Adrenal gland (tissue), 12 donors: ENCODE data around the gene SAAL1. TPM values are rescaled to one million over a fixed set of nuclear protein-coding genes. Genes with fewer than 3 reads are reported as not detected.

Experiments
- DNase-seq, 7 donors: peaks; one replicate each; pipeline ENCODE4 v3.0.0-alpha.2; 2019 to 2020
- H3K27ac ChIP-seq, 5 donors: fragments of 200-600 bp; sonication (generic) in 4 of 5; 1 replicate in 3 of 5; 2 replicates in 2 of 5; pipeline versions ENCODE4 v1.5.1 to v1.8.0; 2016 to 2020; ENCODE audit warnings: mild to moderate bottlenecking in 1 of 5
- H3K27me3 ChIP-seq: fragments of 200-600 bp; 2 replicates; pipeline ENCODE4 v1.8.0; 2021
- H3K36me3 ChIP-seq, 2 donors: fragments of 200-600 bp; replicated peaks in 1 of 2; 1 replicate in 1 of 2; 2 replicates in 1 of 2; pipeline versions ENCODE4 v1.5.1 to v1.8.0; 2018 to 2022
- H3K4me1 ChIP-seq, 2 donors: fragments of 200-600 bp; replicated peaks in 1 of 2; 1 replicate in 1 of 2; 2 replicates in 1 of 2; pipeline versions ENCODE4 v1.5.1 to v1.8.0; 2018 to 2021
- H3K4me3 ChIP-seq, 4 donors: fragments of 200-600 bp; sonication (generic) in 3 of 4; one replicate each; pipeline ENCODE4 v1.5.1; 2016 to 2018
- H3K9me3 ChIP-seq, 3 donors: fragments of 200-600 bp; sonication (generic) in 1 of 3; replicated peaks in 1 of 3; 1 replicate in 2 of 3; 2 replicates in 1 of 3; pipeline versions ENCODE4 v1.5.1 to v1.8.0; 2016 to 2021
- POLR2A ChIP-seq, 2 donors: fragments of 450-650 bp; IDR thresholded peaks; one replicate each; pipeline ENCODE4 v1.6.1; 2017; ENCODE audit warnings: antibody characterized with exemption in 2 of 2, mild to moderate bottlenecking in 2 of 2, moderate library complexity in 1 of 2
- WGBS, 4 donors: extraction: QIAGEN DNeasy Blood & Tissue Kit in 2 of 4; methylation state at CpG; one replicate each; pipeline versions ENCODE4 v1.1.5 to v1.1.7; 2013 to 2017; 5-methylcytosine and 5-hydroxymethylcytosine counted together
- intact Hi-C, 2 donors: fragments of 100-400 bp; cut with DNase I; formaldehyde crosslinking; loops; one replicate each; pipeline versions ENCODE4 v1.14.1 to v1.15.0; 2022 to 2023
- polyA plus RNA-seq, 3 donors: library from polyadenylated mRNA; stranded (reverse); fragments of 200-250 nt in 2 of 3; fragments of 350-450 nt in 1 of 3; fragmentation: Illumina TruSeq in 1 of 3; extraction: RNeasy Lipid Tissue Mini Kit (QIAGEN cat#74804) in 1 of 3; gene quantifications; one replicate each; pipeline ENCODE4 v1.2.3, GENCODE V29; 2013 to 2014
- total RNA-seq, 9 donors: library from RNA; depleted of rRNA in 4 of 9; stranded (reverse); fragments of >200 nt in 4 of 9; fragments of 120-200 nt in 1 of 9; fragmentation: NEBNext Ultra II Directional in 1 of 9; extraction: Animal tissue kit (Norgen Biotek cat#: 25700) in 1 of 9; gene quantifications; one replicate each; pipeline versions ENCODE4 v1.1.0 to v1.2.4, GENCODE V29; 2013 to 2023
- TF ChIP-seq, protein P1 (sequence below), 6 experiments: fragments of 450-650 bp in 4 of 6; fragments of 200-600 bp in 2 of 6; sonication (generic) in 1 of 6; IDR thresholded peaks; 1 replicate in 5 of 6; 2 replicates in 1 of 6; pipeline versions ENCODE4 v1.5.1 to v1.8.0; 2016 to 2021; ENCODE audit warnings: antibody characterized with exemption in 6 of 6, mild to moderate bottlenecking in 2 of 6, moderate library complexity in 1 of 6
- donor health status: healthy with polysubstance abuse.
- donor health status: Bipolar disorder and iron deficiency.
- donor health status: DM: yes; HTN: yes; CAD: no.
- donor health status: DM: no; HTN: no; CAD: no.
- donor health status: DM: no; HTN: no; CAD: no.
- donor health status: DM: yes; HTN: yes; CAD: no.

Gene SAAL1
- total and polyA plus RNA-seq, 12 donors: 3.7 to 15.9 (median 10.4) TPM

DNA sequence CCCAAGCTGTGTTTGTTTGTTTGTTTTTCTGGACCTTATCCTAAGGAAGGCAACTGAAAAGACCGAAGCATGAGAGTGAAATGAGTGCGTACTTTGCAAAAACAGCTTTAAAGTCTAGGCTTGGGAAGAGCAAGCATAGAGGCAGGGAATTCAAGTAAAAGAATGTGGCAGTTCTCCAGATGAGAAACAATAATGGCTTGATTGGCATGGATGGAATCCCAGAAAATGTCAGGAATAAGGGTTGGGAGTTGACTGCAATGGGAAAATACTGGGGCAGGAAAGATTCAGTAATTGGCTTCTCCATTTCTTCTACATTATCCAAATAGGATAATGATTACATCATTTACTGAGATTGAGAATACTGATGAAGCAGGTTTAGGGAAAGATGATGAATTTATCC lies 17.5 kb downstream of the SAAL1 start:
- Histone ChIP-seq H3K27me3 (no peaks in the 10 kb centered on the region), H3K4me1 (no peaks in the 10 kb centered on the region), H3K27ac (no peak overlapping the region), H3K36me3 (peaks cover 0 to 29% of the 10 kb centered on the region in 2 donors), H3K4me3 (no peak overlapping the region), H3K9me3 (no peaks in the 10 kb centered on the region)
- intact Hi-C loops: no loop called here
- DNase-seq: no peak
- TF ChIP-seq POLR2A (IDR thresholded peaks at IDR 0.05): no peak
- TF ChIP-seq, protein P1, sequence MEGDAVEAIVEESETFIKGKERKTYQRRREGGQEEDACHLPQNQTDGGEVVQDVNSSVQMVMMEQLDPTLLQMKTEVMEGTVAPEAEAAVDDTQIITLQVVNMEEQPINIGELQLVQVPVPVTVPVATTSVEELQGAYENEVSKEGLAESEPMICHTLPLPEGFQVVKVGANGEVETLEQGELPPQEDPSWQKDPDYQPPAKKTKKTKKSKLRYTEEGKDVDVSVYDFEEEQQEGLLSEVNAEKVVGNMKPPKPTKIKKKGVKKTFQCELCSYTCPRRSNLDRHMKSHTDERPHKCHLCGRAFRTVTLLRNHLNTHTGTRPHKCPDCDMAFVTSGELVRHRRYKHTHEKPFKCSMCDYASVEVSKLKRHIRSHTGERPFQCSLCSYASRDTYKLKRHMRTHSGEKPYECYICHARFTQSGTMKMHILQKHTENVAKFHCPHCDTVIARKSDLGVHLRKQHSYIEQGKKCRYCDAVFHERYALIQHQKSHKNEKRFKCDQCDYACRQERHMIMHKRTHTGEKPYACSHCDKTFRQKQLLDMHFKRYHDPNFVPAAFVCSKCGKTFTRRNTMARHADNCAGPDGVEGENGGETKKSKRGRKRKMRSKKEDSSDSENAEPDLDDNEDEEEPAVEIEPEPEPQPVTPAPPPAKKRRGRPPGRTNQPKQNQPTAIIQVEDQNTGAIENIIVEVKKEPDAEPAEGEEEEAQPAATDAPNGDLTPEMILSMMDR (IDR thresholded peaks at IDR 0.05): no peak
- WGBS, 4 donors: 92 to 100% (median 97%) methylated on average over 2 of the region's 2 CpGs

DNA sequence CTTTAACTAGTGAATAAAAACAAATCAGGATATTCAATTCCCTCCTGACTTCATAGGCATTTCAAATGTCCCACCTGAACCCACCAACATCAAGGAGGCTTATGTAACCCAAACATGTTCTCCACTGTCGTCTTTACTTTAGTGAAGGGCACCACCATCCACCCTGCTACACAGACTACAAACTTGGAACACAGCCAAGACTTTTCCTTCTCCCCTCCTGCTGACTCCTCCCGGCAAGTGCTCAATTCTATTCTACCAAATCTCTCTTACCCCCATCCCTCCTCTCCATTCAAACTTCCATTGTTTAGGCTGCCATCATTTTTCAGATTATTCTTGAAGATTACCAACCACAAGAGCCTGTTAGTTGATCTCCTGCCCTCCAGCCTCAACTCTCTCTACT lies 24.3 kb downstream of the SAAL1 start:
- 72 to 81% (median 75%) methylated on average over 2 of the region's 2 CpGs for WGBS, 4 donors
- TF ChIP-seq, protein P1 (IDR thresholded peaks at IDR 0.05): no peak
- no peak for TF ChIP-seq POLR2A (IDR thresholded peaks at IDR 0.05)
- DNase-seq: no peak
- no peak overlapping the region for H3K4me3 ChIP-seq
- intact Hi-C loops: no loop called here
- no peaks in the 10 kb centered on the region for H3K9me3 ChIP-seq
- H3K4me1 ChIP-seq: no peaks in the 10 kb centered on the region
- H3K27ac ChIP-seq: no peak overlapping the region
- H3K27me3 ChIP-seq: no peaks in the 10 kb centered on the region
- peaks cover 0 to 11% of the 10 kb centered on the region in 2 donors for H3K36me3 ChIP-seq

DNA sequence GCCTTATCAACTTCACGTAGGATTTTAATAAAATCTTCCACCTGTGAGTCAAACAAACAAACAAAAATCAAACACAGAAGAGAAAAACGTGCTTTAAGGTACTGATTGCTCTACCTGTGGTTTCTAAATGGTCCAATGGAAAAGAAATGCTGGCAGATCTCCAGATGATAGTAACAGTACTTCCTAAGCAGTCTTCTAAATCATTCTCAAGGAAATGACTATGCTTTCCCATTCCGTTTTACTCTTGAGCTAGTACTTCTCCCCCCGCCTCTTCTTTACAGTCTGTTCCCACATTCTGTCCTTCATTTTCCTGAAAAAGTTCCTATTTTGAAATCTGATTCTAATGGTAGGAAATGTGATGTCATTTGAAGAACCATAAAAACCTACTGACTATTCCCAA lies 25.4 kb downstream of the SAAL1 start:
- TF ChIP-seq POLR2A (IDR thresholded peaks at IDR 0.05): no peak
- H3K9me3 ChIP-seq: no peaks in the 10 kb centered on the region
- no peaks in the 10 kb centered on the region for H3K4me1 ChIP-seq
- H3K36me3 ChIP-seq: peaks cover 0 to 4% of the 10 kb centered on the region in 2 donors
- DNase-seq: no peak
- H3K27me3 ChIP-seq: no peaks in the 10 kb centered on the region
- no peak overlapping the region for H3K27ac ChIP-seq
- WGBS, 4 donors: 75 to 89% (median 83%) methylated on average over 4 of the region's 4 CpGs
- intact Hi-C loops: no loop called here
- no peak overlapping the region for H3K4me3 ChIP-seq

DNA sequence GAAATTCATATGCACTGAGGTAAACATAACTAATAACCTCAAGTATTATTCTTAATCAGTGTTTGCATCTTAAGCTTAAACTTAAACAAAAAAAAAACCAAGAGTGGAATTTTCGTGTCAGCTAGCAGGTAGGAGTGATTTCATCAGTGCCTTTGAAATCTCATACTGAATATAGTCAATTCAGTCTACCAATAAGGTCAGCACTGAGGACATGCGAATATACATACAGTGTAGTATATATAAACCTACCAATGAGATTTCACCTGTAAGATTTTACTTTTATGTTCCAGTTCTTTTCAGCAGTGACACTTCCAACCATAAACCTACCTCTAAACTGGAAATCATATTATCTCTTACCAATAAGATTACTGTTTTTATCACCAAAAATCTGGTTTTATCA lies 27.0 kb downstream of the SAAL1 start:
- 88 to 94% (median 93%) methylated on average over 2 of the region's 2 CpGs for WGBS, 4 donors
- peaks cover 0 to 4% of the 10 kb centered on the region in 2 donors for H3K36me3 ChIP-seq
- no peak overlapping the region for H3K4me3 ChIP-seq
- intact Hi-C loops: no loop called here
- no peaks in the 10 kb centered on the region for H3K4me1 ChIP-seq
- H3K27me3 ChIP-seq: no peaks in the 10 kb centered on the region
- TF ChIP-seq, protein P1 (IDR thresholded peaks at IDR 0.05): no peak
- no peak for TF ChIP-seq POLR2A (IDR thresholded peaks at IDR 0.05)
- H3K27ac ChIP-seq: no peak overlapping the region
- DNase-seq: no peak
- no peaks in the 10 kb centered on the region for H3K9me3 ChIP-seq

DNA sequence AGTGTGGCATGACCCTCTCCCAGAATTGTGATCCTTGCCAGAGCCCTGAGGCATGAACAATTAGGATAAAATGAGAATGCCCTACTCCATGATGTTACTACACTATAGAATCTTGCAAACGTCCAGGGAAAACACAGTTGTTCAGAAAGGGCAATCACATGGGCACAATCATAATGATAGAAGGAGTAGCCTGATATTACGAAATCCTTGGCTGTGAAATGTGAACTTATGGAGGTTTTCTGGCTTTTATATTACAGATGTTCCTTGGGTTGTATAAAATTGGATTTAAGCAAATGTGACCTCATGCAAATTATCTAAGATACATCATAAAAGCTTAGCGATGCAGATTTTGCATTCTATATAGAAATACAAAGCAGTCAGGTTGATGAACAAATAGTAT lies 30.4 kb downstream of the SAAL1 start:
- DNase-seq: no peak
- Histone ChIP-seq H3K27me3 (no peaks in the 10 kb centered on the region), H3K4me1 (no peaks in the 10 kb centered on the region), H3K4me3 (no peak overlapping the region), H3K9me3 (no peaks in the 10 kb centered on the region), H3K27ac (no peak overlapping the region), H3K36me3 (peaks cover 0 to 4% of the 10 kb centered on the region in 2 donors)
- no peak for TF ChIP-seq POLR2A (IDR thresholded peaks at IDR 0.05)
- TF ChIP-seq, protein P1 (IDR thresholded peaks at IDR 0.05): no peak
- intact Hi-C loops: no loop called here
- WGBS, 4 donors: 80 to 89% (median 86%) methylated on average over 3 of the region's 3 CpGs
